ENCODE data around the gene PAXIP1. TPM values are rescaled to one million over a fixed set of nuclear protein-coding genes. Genes with fewer than 3 reads are reported as not detected.

PAXIP1 gene
- total RNA-seq, 1 donor from 2014 or later = 34.5 TPM

- intact Hi-C loops (cut with micrococcal nuclease) = loop anchor here (5.0 kb wide), 2 partner anchors 37 to 277 kb away; no protein-coding TSS in a partner anchor
These were observed 87.9 kb downstream of the PAXIP1 start for GRCh38 chr7:154914996-154915380.

GRCh38 chr7:154914308-154914995 is 88.5 kb downstream of the PAXIP1 start:
- intact Hi-C loops (cut with micrococcal nuclease) = loop anchor here (5.0 kb wide), 2 partner anchors 38 to 278 kb away; no protein-coding TSS in a partner anchor

GRCh38 chr7:154913638-154914307 is 89.2 kb downstream of the PAXIP1 start:
- intact Hi-C loops (cut with micrococcal nuclease) = loop anchor here (1.0 to 5.0 kb wide), 4 partner anchors 15 to 432 kb away; no protein-coding TSS in a partner anchor

GRCh38 chr7:154912871-154913637 is 89.9 kb downstream of the PAXIP1 start:
- intact Hi-C loops (cut with micrococcal nuclease) = loop anchor here (1.0 to 5.0 kb wide), 4 partner anchors 15 to 432 kb away; no protein-coding TSS in a partner anchor

GRCh38 chr7:154911862-154912455 is 91.0 kb downstream of the PAXIP1 start:
- intact Hi-C loops (cut with micrococcal nuclease) = loop anchor here (5.0 kb wide), 2 partner anchors 40 to 280 kb away; no protein-coding TSS in a partner anchor

- intact Hi-C loops (cut with micrococcal nuclease) = loop anchor here (5.0 kb wide), 2 partner anchors 41 to 281 kb away; no protein-coding TSS in a partner anchor
These were observed 91.5 kb downstream of the PAXIP1 start for GRCh38 chr7:154911411-154911810.

- intact Hi-C loops (cut with micrococcal nuclease) = loop anchor here (5.0 kb wide), 2 partner anchors 41 to 281 kb away; no protein-coding TSS in a partner anchor
These were observed 91.9 kb downstream of the PAXIP1 start for GRCh38 chr7:154910977-154911376.

GRCh38 chr7:154910125-154910524 is 92.8 kb downstream of the PAXIP1 start:
- intact Hi-C loops (cut with micrococcal nuclease) = loop anchor here (5.0 kb wide), 2 partner anchors 42 to 282 kb away; no protein-coding TSS in a partner anchor

- intact Hi-C loops (cut with micrococcal nuclease) = loop anchor here (5.0 kb wide), 2 partner anchors 43 to 283 kb away; no protein-coding TSS in a partner anchor
These were observed 93.5 kb downstream of the PAXIP1 start for GRCh38 chr7:154909241-154910105.

- intact Hi-C loops (cut with micrococcal nuclease) = no loop called here
These were observed 95.0 kb downstream of the PAXIP1 start for GRCh38 chr7:154907651-154908620.

- intact Hi-C loops (cut with micrococcal nuclease) = no loop called here
These were observed 96.1 kb downstream of the PAXIP1 start for GRCh38 chr7:154906736-154907355.

GRCh38 chr7:154906201-154906600 is 96.7 kb downstream of the PAXIP1 start:
- intact Hi-C loops (cut with micrococcal nuclease) = no loop called here

- intact Hi-C loops (cut with micrococcal nuclease) = no loop called here
These were observed 97.3 kb downstream of the PAXIP1 start for GRCh38 chr7:154905615-154906014.

GRCh38 chr7:154905146-154905545 is 97.8 kb downstream of the PAXIP1 start:
- intact Hi-C loops (cut with micrococcal nuclease) = no loop called here

GRCh38 chr7:154903083-154903731 is 99.7 kb downstream of the PAXIP1 start:
- intact Hi-C loops (cut with micrococcal nuclease) = no loop called here

- intact Hi-C loops (cut with micrococcal nuclease) = no loop called here
These were observed 100.3 kb downstream of the PAXIP1 start for GRCh38 chr7:154902600-154903082.

- intact Hi-C loops (cut with micrococcal nuclease) = no loop called here
These were observed 103.1 kb downstream of the PAXIP1 start for GRCh38 chr7:154899862-154900261.

Measured in T-helper 2 cell treated with Interferon-gamma antibody and Interleukin-4, amounts not matched to agents 100 ng/mL and 5 ng/mL, for 36 hours (primary cell).